ENCODE results near the gene PNKD.
"Not testable (repeated sequence)": the region's sequence is repeated elsewhere in the genome, so short reads cannot be mapped to it uniquely, and the experiment has no call there.

The PNKD gene

DNA sequence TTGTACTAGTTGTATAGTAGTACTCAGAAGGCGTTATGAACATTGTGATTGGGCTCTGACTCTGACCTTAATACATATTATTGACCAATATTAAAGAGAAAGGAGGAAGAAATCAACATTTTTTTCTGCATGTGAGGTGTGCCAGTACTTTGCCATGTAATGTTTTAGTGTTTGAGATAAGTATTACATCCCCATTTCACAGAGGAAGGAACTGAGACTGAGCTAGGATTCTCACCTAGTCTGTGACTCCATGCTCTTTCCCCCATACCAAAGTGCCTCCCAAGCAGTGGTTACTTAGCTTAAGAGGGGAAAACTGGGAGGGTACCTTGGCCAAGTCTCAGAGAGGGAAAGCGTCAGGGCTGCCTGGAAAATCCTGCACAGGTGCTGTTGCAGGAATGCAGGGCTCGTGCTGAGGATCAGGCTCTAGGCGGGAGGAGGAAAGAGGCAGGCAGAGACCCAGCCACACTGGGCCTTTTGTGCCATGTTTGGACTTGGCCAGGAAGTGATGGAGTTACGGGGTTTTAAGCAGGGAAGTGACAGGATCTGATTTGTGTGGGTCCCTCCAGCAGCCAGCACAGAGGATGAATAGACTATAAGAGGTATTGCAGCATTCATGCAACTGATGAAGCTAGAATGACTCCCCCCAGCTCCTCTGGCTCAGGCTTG lies 1.7 kb downstream of the PNKD start:
- peaks cover 43 to 66% (median 49%) of the 10 kb centered on the region in 11 experiments for H3K36me3 ChIP-seq
- peak overlapping the region in 7 of 11 experiments; percentile 15 to 80 (median 75); a peak in 11 of 22 replicates for H3K27ac ChIP-seq
- no peaks in the 10 kb centered on the region for H3K27me3 ChIP-seq
- TF ChIP-seq Cebpa-rat (IDR thresholded peaks at IDR 0.05): no peak
- peaks cover 7 to 68% (median 34%) of the 10 kb centered on the region in 11 experiments; a peak in 18 of 22 replicates for H4K20me1 ChIP-seq
- peak overlapping the region; percentile 74 to 97 (median 83); a peak in 21 of 22 replicates for H3K9ac ChIP-seq
- H3K4me2 ChIP-seq: peak overlapping the region; percentile 87 to 100 (median 96)
- H3K4me1 ChIP-seq: peaks cover 37 to 81% (median 45%) of the 10 kb centered on the region in 10 experiments
- no peaks in the 10 kb centered on the region for H3K9me3 ChIP-seq (replicated peaks in 1 of 11)
- peak overlapping the region; percentile 76 to 95 (median 91); a peak in 16 of 20 replicates for H3K4me3 ChIP-seq

- Histone ChIP-seq H3K9ac (peak overlapping the region in 10 of 11 experiments; percentile 24 to 87 (median 81); a peak in 15 of 22 replicates), H4K20me1 (peaks cover 5 to 68% (median 27%) of the 10 kb centered on the region in 11 experiments; a peak in 17 of 22 replicates)
These were observed 2.4 kb downstream of the PNKD start for GRCh38 chr2:218272531-218273212.

DNA sequence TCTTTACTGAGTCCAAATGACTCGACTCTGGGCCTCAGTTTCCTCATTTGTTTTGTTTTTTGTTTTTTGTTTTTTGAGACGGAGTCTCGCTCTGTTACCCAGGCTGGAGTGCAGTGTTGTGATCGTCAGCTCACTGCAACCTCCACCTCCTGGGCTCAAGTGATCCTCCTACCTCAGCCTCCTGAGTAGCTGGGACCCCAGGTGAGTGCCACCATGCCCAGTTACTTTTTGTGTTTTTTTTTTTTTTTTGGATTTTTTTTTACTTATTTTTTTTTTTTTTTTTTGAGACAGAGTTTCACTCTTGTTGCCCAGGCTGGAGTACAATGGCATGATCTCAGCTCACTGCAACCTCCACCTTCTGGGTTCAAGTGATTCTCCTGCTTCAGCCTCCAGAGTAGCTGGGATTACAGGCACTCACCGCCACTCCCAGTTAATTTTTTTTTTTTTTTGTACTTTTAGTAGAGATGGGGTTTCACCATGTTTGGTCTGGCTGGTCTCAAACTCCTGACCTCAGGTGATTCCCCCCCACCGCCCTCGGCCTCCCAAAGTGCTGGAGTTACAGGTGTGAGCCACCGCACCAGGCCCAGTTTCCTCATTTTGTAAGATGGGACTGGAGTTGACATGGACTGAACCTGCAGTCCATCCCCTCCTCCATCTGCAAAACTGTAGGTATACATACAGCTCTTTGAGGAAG lies 3.0 kb downstream of the PNKD start:
- peaks cover 48 to 66% (median 50%) of the 10 kb centered on the region in 11 experiments for H3K36me3 ChIP-seq
- H3K4me2 ChIP-seq: peak overlapping the region; percentile 53 to 99 (median 96)
- H3K9ac ChIP-seq: peak overlapping the region in 10 of 11 experiments; percentile 19 to 87 (median 49); a peak in 14 of 22 replicates

More at GRCh38 chr2:218272531-218273212, 2.4 kb downstream of the PNKD start:
- Histone ChIP-seq H3K9me3 (replicated peaks in 1 of 11) (no peaks in the 10 kb centered on the region), H3K4me2 (peak overlapping the region; percentile 87 to 100 (median 96)), H3K4me3 (peak overlapping the region in 1 of 10 experiments; percentile 92; a peak in 1 of 20 replicates), H3K4me1 (peaks cover 37 to 79% (median 42%) of the 10 kb centered on the region in 10 experiments), H3K27me3 (no peaks in the 10 kb centered on the region), H3K36me3 (peaks cover 43 to 66% (median 49%) of the 10 kb centered on the region in 11 experiments), H3K27ac (peak overlapping the region in 10 of 11 experiments; percentile 10 to 69 (median 48); a peak in 13 of 22 replicates)
- TF ChIP-seq Cebpa-rat (IDR thresholded peaks at IDR 0.05): no peak; a peak in 1 of 22 replicates

GRCh38 chr2:218273908-218274249 lies 3.6 kb downstream of the PNKD start:
- H3K4me2 ChIP-seq: peak overlapping the region in 3 of 11 experiments; percentile 8 to 99 (median 96); a peak in 2 of 22 replicates
- no peak overlapping the region for H3K4me3 ChIP-seq
- H3K9me3 ChIP-seq (replicated peaks in 1 of 11): no peaks in the 10 kb centered on the region
- no peaks in the 10 kb centered on the region for H3K27me3 ChIP-seq
- peaks cover 30 to 72% (median 34%) of the 10 kb centered on the region in 10 experiments for H3K4me1 ChIP-seq
- peaks cover 48 to 66% (median 55%) of the 10 kb centered on the region in 11 experiments for H3K36me3 ChIP-seq
- peaks cover 3 to 77% (median 15%) of the 10 kb centered on the region in 11 experiments; a peak in 16 of 22 replicates for H4K20me1 ChIP-seq
- peak overlapping the region in 1 of 11 experiments; percentile 15; a peak in 1 of 22 replicates for H3K27ac ChIP-seq
- H3K9ac ChIP-seq: peak overlapping the region in 2 of 11 experiments; percentile 9 to 72; a peak in 2 of 22 replicates
- TF ChIP-seq Cebpa-rat (IDR thresholded peaks at IDR 0.05): no peak

More for the DNA sequence above, 3.0 kb downstream of the PNKD start:
- not testable (repeated sequence) for H3K27me3 ChIP-seq; H3K9me3 ChIP-seq (replicated peaks in 1 of 11)
- peaks cover 3 to 75% (median 20%) of the 10 kb centered on the region in 11 experiments; a peak in 16 of 22 replicates for H4K20me1 ChIP-seq
- peak overlapping the region in 10 of 11 experiments; percentile 10 to 60 (median 42); a peak in 13 of 22 replicates for H3K27ac ChIP-seq
- H3K4me3 ChIP-seq: 0 out of 20 replicates have a peak overlapping the region, but pooled peaks of 1 of the 10 experiments have one; percentile 31
- H3K4me1 ChIP-seq: peaks cover 35 to 73% (median 39%) of the 10 kb centered on the region in 10 experiments

DNA sequence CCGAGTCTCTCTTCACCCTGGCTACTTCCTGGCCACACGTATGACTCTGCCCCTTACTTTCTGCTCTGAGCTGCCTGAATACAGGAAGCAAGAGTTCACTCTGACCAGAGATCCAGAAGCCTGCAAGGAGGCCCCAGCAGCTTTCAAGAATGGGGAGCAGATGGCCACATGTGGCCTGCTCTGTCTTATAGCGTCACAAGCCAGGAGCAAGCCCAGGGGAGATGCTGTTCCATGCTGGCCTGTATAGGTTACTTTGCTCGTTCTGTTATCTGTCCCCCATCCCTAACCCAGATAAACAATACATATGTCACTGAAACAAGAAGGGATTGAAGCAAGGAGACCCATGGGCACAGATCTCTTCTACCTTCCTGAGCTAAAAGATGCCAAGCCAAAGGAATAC lies 4.3 kb downstream of the PNKD start:
- Histone ChIP-seq H3K4me2 (no peak overlapping the region), H3K4me3 (no peak overlapping the region), H3K27ac (peak overlapping the region in 4 of 11 experiments; percentile 4 to 22 (median 12); a peak in 4 of 22 replicates), H3K4me1 (peaks cover 25 to 74% (median 29%) of the 10 kb centered on the region in 10 experiments), H3K9me3 (replicated peaks in 1 of 11) (no peaks in the 10 kb centered on the region), H3K9ac (peak overlapping the region in 8 of 11 experiments; percentile 1 to 72 (median 16); a peak in 6 of 22 replicates), H3K27me3 (no peaks in the 10 kb centered on the region), H3K36me3 (peaks cover 48 to 70% (median 62%) of the 10 kb centered on the region in 11 experiments), H4K20me1 (peaks cover 0 to 77% (median 8%) of the 10 kb centered on the region in 11 experiments; a peak in 12 of 22 replicates)
- no peak for TF ChIP-seq Cebpa-rat (IDR thresholded peaks at IDR 0.05)

GRCh38 chr2:218275371-218276072 lies 5.2 kb downstream of the PNKD start:
- no peaks in the 10 kb centered on the region for H3K27me3 ChIP-seq
- peak overlapping the region in 3 of 11 experiments; percentile 0 to 26 (median 8); a peak in 4 of 22 replicates for H3K27ac ChIP-seq
- TF ChIP-seq Cebpa-rat (IDR thresholded peaks at IDR 0.05): no peak
- H4K20me1 ChIP-seq: peaks cover 0 to 85% (median 7%) of the 10 kb centered on the region in 11 experiments; a peak in 11 of 22 replicates
- no peak overlapping the region for H3K4me2 ChIP-seq
- H3K9ac ChIP-seq: peak overlapping the region in 7 of 11 experiments; percentile 1 to 72 (median 13); a peak in 8 of 22 replicates
- no peak overlapping the region for H3K4me3 ChIP-seq
- peaks cover 25 to 78% (median 29%) of the 10 kb centered on the region in 10 experiments for H3K4me1 ChIP-seq
- peaks cover 48 to 80% (median 71%) of the 10 kb centered on the region in 11 experiments for H3K36me3 ChIP-seq
- H3K9me3 ChIP-seq (replicated peaks in 1 of 11): no peaks in the 10 kb centered on the region

GRCh38 chr2:218276986-218277755 lies 6.9 kb downstream of the PNKD start:
- Histone ChIP-seq H3K9ac (peak overlapping the region in 2 of 11 experiments; percentile 26 to 72; a peak in 1 of 22 replicates), H3K4me2 (no peak overlapping the region), H3K9me3 (replicated peaks in 1 of 11) (no peaks in the 10 kb centered on the region), H3K4me3 (no peak overlapping the region), H3K27ac (peak overlapping the region in 1 of 11 experiments; percentile 17; a peak in 1 of 22 replicates), H4K20me1 (peaks cover 0 to 97% (median 4%) of the 10 kb centered on the region in 11 experiments; a peak in 11 of 22 replicates), H3K36me3 (peaks cover 48 to 93% (median 84%) of the 10 kb centered on the region in 11 experiments), H3K27me3 (no peaks in the 10 kb centered on the region), H3K4me1 (peaks cover 13 to 71% (median 19%) of the 10 kb centered on the region in 10 experiments)
- no peak for TF ChIP-seq Cebpa-rat (IDR thresholded peaks at IDR 0.05)
